Liver (tissue), 9 donors: ENCODE data around the gene MAP3K5. TPM values are rescaled to one million over a fixed set of nuclear protein-coding genes. Genes with fewer than 3 reads are reported as not detected.

Experiments used
- DNase-seq: peaks from one replicate; pipeline ENCODE4 v3.0.0-alpha.2; 2017; ENCODE audit warnings: low spot score
- H3K27ac ChIP-seq, 2 donors: one replicate each; pipeline ENCODE4 v1.7.0; 2013; ENCODE audit warnings: inconsistent platforms in 2 of 2, low read length in 2 of 2, control low read depth in 1 of 2, low read depth in 1 of 2, mild to moderate bottlenecking in 1 of 2
- H3K27me3 ChIP-seq, 4 donors: one replicate each; pipeline versions ENCODE4 v1.6.1 to v1.7.0; 2013; ENCODE audit warnings: low read length in 3 of 4, inconsistent platforms in 1 of 4, mild to moderate bottlenecking in 1 of 4, moderate library complexity in 1 of 4; ENCODE audit not compliant: control insufficient read depth in 4 of 4, insufficient read depth in 4 of 4
- H3K36me3 ChIP-seq, 4 donors: one replicate each; pipeline versions ENCODE4 v1.6.1 to v1.7.0; 2013; ENCODE audit warnings: low read length in 3 of 4, mild to moderate bottlenecking in 3 of 4, low read depth in 1 of 4, moderate library complexity in 1 of 4; ENCODE audit not compliant: control insufficient read depth in 4 of 4, insufficient read depth in 3 of 4
- H3K4me1 ChIP-seq, 4 donors: one replicate each; pipeline versions ENCODE4 v1.6.1 to v1.7.0; 2013; ENCODE audit warnings: low read length in 3 of 4, mild to moderate bottlenecking in 3 of 4, moderate library complexity in 1 of 4; ENCODE audit not compliant: control insufficient read depth in 4 of 4, insufficient read depth in 4 of 4
- H3K4me3 ChIP-seq, 3 donors: one replicate each; pipeline versions ENCODE4 v1.6.1 to v1.7.0; 2013; ENCODE audit warnings: low read length in 3 of 3, control low read depth in 1 of 3, low read depth in 1 of 3, mild to moderate bottlenecking in 1 of 3
- H3K9ac ChIP-seq, 2 donors: one replicate each; pipeline ENCODE4 v1.7.0; 2013; ENCODE audit warnings: low read length in 2 of 2, mild to moderate bottlenecking in 2 of 2, moderate library complexity in 2 of 2, control low read depth in 1 of 2, low read depth in 1 of 2
- H3K9me3 ChIP-seq, 4 donors: one replicate each; pipeline versions ENCODE4 v1.6.1 to v1.7.0; 2013; ENCODE audit warnings: low read length in 3 of 4; ENCODE audit not compliant: control insufficient read depth in 4 of 4
- ATF3 ChIP-seq: IDR thresholded peaks from 2 replicates; pipeline ENCODE4 v1.6.1; 2016; ENCODE audit warnings: antibody characterized with exemption
- CTCF ChIP-seq: fragments of 150-350 bp; IDR thresholded peaks from 2 replicates; pipeline ENCODE4 v1.5.1; 2017; ENCODE audit warnings: improper control_type of control experiment, low read depth, low read length; ENCODE audit not compliant: missing input control
- EGR1 ChIP-seq, 2 donors: IDR thresholded peaks; 2 replicates each; pipeline ENCODE4 v1.6.1; 2016 to 2018; ENCODE audit warnings: antibody characterized with exemption in 2 of 2, low read depth in 2 of 2
- FOXA1 ChIP-seq: IDR thresholded peaks from 2 replicates; pipeline ENCODE4 v1.6.1; 2016; ENCODE audit warnings: antibody characterized with exemption
- FOXA2 ChIP-seq: IDR thresholded peaks from 2 replicates; pipeline ENCODE4 v1.6.1; 2016; ENCODE audit warnings: antibody characterized with exemption
- GABPA ChIP-seq, 2 donors: IDR thresholded peaks in 1 of 2; conservative IDR thresholded peaks in 1 of 2; 2 replicates each; pipeline ENCODE4 v1.6.1; 2016; ENCODE audit warnings: antibody characterized with exemption in 2 of 2, mild to moderate bottlenecking in 1 of 2, moderate library complexity in 1 of 2
- HNF4A ChIP-seq, 2 donors: conservative IDR thresholded peaks; 2 replicates each; pipeline ENCODE4 v1.6.1; 2016; ENCODE audit warnings: antibody characterized with exemption in 2 of 2, mild to moderate bottlenecking in 2 of 2
- HNF4G ChIP-seq: IDR thresholded peaks from 2 replicates; pipeline ENCODE4 v1.6.1; 2016; ENCODE audit warnings: antibody characterized with exemption
- JUND ChIP-seq, 2 donors: IDR thresholded peaks; 2 replicates each; pipeline ENCODE4 v1.6.1; 2016; ENCODE audit warnings: antibody characterized with exemption in 2 of 2
- MAX ChIP-seq: IDR thresholded peaks from 2 replicates; pipeline ENCODE4 v1.6.1; 2016; ENCODE audit warnings: antibody characterized with exemption
- RAD21 ChIP-seq, 2 donors: IDR thresholded peaks; 2 replicates each; pipeline ENCODE4 v1.6.1; 2016; ENCODE audit warnings: antibody characterized with exemption in 2 of 2, mild to moderate bottlenecking in 2 of 2
- REST ChIP-seq: IDR thresholded peaks from 2 replicates; pipeline ENCODE4 v1.6.1; 2016; ENCODE audit warnings: antibody characterized with exemption, mild to moderate bottlenecking
- RXRA ChIP-seq, 2 donors: IDR thresholded peaks; 2 replicates each; pipeline ENCODE4 v1.6.1; 2017 to 2018; ENCODE audit warnings: antibody characterized with exemption in 2 of 2, mild to moderate bottlenecking in 1 of 2
- SP1 ChIP-seq: IDR thresholded peaks from 2 replicates; pipeline ENCODE4 v1.6.1; 2018; ENCODE audit warnings: antibody characterized with exemption, mild to moderate bottlenecking
- TAF1 ChIP-seq: conservative IDR thresholded peaks from 2 replicates; pipeline ENCODE4 v1.6.1; 2016; ENCODE audit warnings: antibody characterized with exemption, mild to moderate bottlenecking
- YY1 ChIP-seq: IDR thresholded peaks from 2 replicates; pipeline ENCODE4 v1.6.1; 2016; ENCODE audit warnings: antibody characterized with exemption, mild to moderate bottlenecking
- ZBTB33 ChIP-seq: IDR thresholded peaks from 2 replicates; pipeline ENCODE4 v1.6.1; 2016; ENCODE audit warnings: antibody characterized with exemption
- WGBS: extraction: QIAGEN DNeasy Blood & Tissue Kit; methylation state at CpG from one replicate; pipeline ENCODE4 v1.1.7; 2013; 5-methylcytosine and 5-hydroxymethylcytosine counted together
- polyA plus RNA-seq, 2 donors: library from polyadenylated mRNA; stranded (reverse) in 1 of 2; unstranded in 1 of 2; fragments of 200-250 nt in 1 of 2; fragments of >200 nt in 1 of 2; fragmentation: Nextera tagmentation in 1 of 2; extraction: Ambion mirVana in 1 of 2; gene quantifications; one replicate each; pipeline versions ENCODE4 v1.2.1 to v1.2.3, GENCODE V29; 2013 to 2015
- total RNA-seq, 2 donors: library from RNA; depleted of rRNA; stranded (reverse); fragments of >200 nt; gene quantifications; one replicate each; pipeline ENCODE4 v1.2.3, GENCODE V29; 2014
- donor health status: healthy.
- donor health status: healthy.
- donor health status: healthy.
- donor health status: healthy.
- donor health status: healthy.

Gene MAP3K5
- total and polyA plus RNA-seq, 4 donors, result 2.9 to 18.0 (median 5.5) TPM

- TF ChIP-seq REST, result no peak
Measured at GRCh38 chr6:136669299-136669699, 123.0 kb downstream of the MAP3K5 start (continued).

- TF ChIP-seq HNF4G (no peak), CTCF (no peak)
- H3K4me1 ChIP-seq, result peaks cover 2 to 4% (median 3%) of the 10 kb centered on the region in 4 donors
- H3K9me3 ChIP-seq, result no peaks in the 10 kb centered on the region
- no peaks in the 10 kb centered on the region for H3K36me3 ChIP-seq
- H3K9ac ChIP-seq, result no peak overlapping the region
- 89% methylated on average over 3 of the region's 3 CpGs for WGBS
- H3K27ac ChIP-seq, result no peak overlapping the region
- DNase-seq, result no peak
- no peaks in the 10 kb centered on the region for H3K27me3 ChIP-seq
- no peak overlapping the region for H3K4me3 ChIP-seq
Measured at GRCh38 chr6:136668571-136668970, 123.7 kb downstream of the MAP3K5 start.

- no peaks in the 10 kb centered on the region for H3K36me3 ChIP-seq
- H3K4me3 ChIP-seq, result no peak overlapping the region
Measured at GRCh38 chr6:136666041-136666440, 126.2 kb downstream of the MAP3K5 start.

More at GRCh38 chr6:136666041-136666440, 126.2 kb downstream of the MAP3K5 start:
- WGBS, result 98% methylated on average over 1 of the region's 1 CpG
- TF ChIP-seq RXRA (IDR thresholded peaks at IDR 0.05) (no peak), HNF4A (conservative IDR thresholded peaks at IDR 0.05) (no peak), ZBTB33 (no peak), SP1 (no peak), CTCF (no peak), JUND (IDR thresholded peaks at IDR 0.05) (no peak), HNF4G (no peak), RAD21 (IDR thresholded peaks at IDR 0.05) (no peak), FOXA1 (no peak), EGR1 (IDR thresholded peaks at IDR 0.05; ENCODE audit: low read depth in 2 of 2) (no peak), YY1 (no peak), FOXA2 (no peak), TAF1 (no peak), GABPA (IDR thresholded peaks at IDR 0.05 in 1 of 2, conservative IDR thresholded peaks at IDR 0.05 in 1 of 2) (no peak), ATF3 (no peak), REST (no peak), MAX (no peak)
- Histone ChIP-seq H3K9ac (no peak overlapping the region), H3K27ac (no peak overlapping the region), H3K27me3 (no peaks in the 10 kb centered on the region), H3K4me1 (peaks cover 2 to 4% (median 3%) of the 10 kb centered on the region in 4 donors), H3K9me3 (no peaks in the 10 kb centered on the region)
- DNase-seq, result no peak
